C4-2B (cell line): ENCODE results near the gene TEX19.

Source experiments
- ZFX ChIP-seq: fragments of 450-650 bp; IDR thresholded peaks from 2 replicates; pipeline ENCODE4 v1.6.1; 2017
- TF ChIP-seq, protein P1 (sequence below): fragments of 450-650 bp; conservative IDR thresholded peaks from 2 replicates; pipeline ENCODE4 v1.5.1; 2017; ENCODE audit warnings: mild to moderate bottlenecking

DNA sequence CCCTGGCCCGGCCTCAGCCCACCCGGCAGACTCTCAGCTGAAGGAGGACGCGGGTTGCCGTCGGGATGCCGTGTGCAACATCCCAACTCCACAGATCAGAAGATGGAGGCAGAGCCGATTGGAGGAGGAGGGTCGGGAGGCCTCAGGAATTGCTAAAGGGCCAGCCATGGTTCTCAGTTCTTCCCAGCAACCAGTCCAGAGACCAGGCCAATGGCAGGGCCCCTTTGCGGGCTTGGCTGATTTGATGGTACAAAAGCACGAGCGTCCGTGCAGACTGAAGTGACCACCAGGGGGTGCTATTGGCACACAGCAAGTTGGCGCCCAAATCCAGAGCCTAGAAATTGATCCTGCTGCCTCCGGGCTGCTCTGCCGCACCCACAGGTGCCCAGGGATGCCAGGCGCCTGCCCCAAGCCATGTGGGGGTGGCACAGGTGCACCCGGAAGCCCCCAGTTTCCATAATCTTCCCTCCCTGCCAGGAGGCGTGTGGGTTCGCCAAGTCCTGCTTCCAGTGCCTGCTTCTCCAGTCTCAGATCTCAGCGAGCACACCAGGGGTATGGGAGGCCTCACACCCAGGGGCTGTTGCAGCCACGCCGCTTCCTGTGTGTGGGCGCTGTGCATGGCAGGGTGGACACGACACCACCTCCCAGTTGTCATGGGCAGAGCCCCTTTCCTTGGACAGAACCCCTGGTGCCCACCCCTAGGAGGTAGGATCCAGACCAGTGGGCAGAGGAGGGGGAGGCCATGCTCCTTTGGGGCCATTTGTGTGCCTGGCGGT lies 7.1 kb upstream of the TEX19 start:
- TF ChIP-seq, protein P1, sequence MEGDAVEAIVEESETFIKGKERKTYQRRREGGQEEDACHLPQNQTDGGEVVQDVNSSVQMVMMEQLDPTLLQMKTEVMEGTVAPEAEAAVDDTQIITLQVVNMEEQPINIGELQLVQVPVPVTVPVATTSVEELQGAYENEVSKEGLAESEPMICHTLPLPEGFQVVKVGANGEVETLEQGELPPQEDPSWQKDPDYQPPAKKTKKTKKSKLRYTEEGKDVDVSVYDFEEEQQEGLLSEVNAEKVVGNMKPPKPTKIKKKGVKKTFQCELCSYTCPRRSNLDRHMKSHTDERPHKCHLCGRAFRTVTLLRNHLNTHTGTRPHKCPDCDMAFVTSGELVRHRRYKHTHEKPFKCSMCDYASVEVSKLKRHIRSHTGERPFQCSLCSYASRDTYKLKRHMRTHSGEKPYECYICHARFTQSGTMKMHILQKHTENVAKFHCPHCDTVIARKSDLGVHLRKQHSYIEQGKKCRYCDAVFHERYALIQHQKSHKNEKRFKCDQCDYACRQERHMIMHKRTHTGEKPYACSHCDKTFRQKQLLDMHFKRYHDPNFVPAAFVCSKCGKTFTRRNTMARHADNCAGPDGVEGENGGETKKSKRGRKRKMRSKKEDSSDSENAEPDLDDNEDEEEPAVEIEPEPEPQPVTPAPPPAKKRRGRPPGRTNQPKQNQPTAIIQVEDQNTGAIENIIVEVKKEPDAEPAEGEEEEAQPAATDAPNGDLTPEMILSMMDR = peak; percentile 97
- TF ChIP-seq ZFX = no peak
